Left lung (tissue), 10 donors: ENCODE results near the gene VKORC1L1. TPM values are rescaled to one million over a fixed set of nuclear protein-coding genes. Genes with fewer than 3 reads are reported as not detected.

ENCODE experiments used
- ATAC-seq: fragments of 200-7000 bp; cut with Tn5 transposase; one replicate; pipeline ENCODE4 v1.9.1; 2020; ENCODE audit warnings: moderate library complexity
- DNase-seq, 4 donors: peaks; one replicate each; pipeline ENCODE4 v3.0.0-alpha.2; 2013 to 2020
- H3K27ac ChIP-seq, 2 donors: fragments of 200-600 bp; sonication (generic) in 1 of 2; one replicate each; pipeline versions ENCODE4 v1.5.0 to v1.8.0; 2020 to 2021
- H3K27me3 ChIP-seq, 2 donors: fragments of 200-600 bp; sonication (generic) in 1 of 2; one replicate each; pipeline versions ENCODE4 v1.5.0 to v1.8.0; 2020 to 2021
- H3K36me3 ChIP-seq, 2 donors: fragments of 200-600 bp; sonication (generic) in 1 of 2; one replicate each; pipeline versions ENCODE4 v1.5.0 to v1.8.0; 2020 to 2021
- H3K4me1 ChIP-seq, 2 donors: fragments of 200-600 bp; one replicate each; pipeline ENCODE4 v1.8.0; 2021
- H3K4me3 ChIP-seq, 2 donors: fragments of 200-600 bp; sonication (generic) in 1 of 2; one replicate each; pipeline versions ENCODE4 v1.5.0 to v1.8.0; 2020 to 2021; ENCODE audit warnings: mild to moderate bottlenecking in 1 of 2
- H3K9me3 ChIP-seq, 2 donors: fragments of 200-600 bp; sonication (generic) in 1 of 2; one replicate each; pipeline versions ENCODE4 v1.5.0 to v1.8.0; 2020 to 2021
- intact Hi-C, 2 donors: fragments of 100-400 bp; cut with DNase I; formaldehyde crosslinking; loops; one replicate each; pipeline versions ENCODE4 v1.11.2 to v1.14.2; 2022
- polyA plus RNA-seq, 6 donors: library from polyadenylated mRNA; unstranded; fragments of 120-200 nt; gene quantifications; one replicate each; pipeline ENCODE4 v1.2.1, GENCODE V29; 2013; ENCODE audit not compliant: insufficient read length in 6 of 6
- total RNA-seq, 2 donors: library from RNA; stranded (reverse); fragmentation: NEBNext Ultra II Directional; extraction: Animal tissue kit (Norgen Biotek cat#: 25700); gene quantifications; one replicate each; pipeline ENCODE4 v1.2.1, GENCODE V29; 2021
- TF ChIP-seq, protein P1 (sequence below), 2 donors: fragments of 200-600 bp; sonication (generic) in 1 of 2; IDR thresholded peaks; one replicate each; pipeline versions ENCODE4 v1.5.0 to v1.8.0; 2021; ENCODE audit warnings: antibody characterized with exemption in 2 of 2
- donor health status: DM: no; HTN: yes; CAD: no.
- donor health status: DM: no; HTN: no; CAD: no.

VKORC1L1 gene
- total and polyA plus RNA-seq, 8 donors, result 32.4 to 49.6 (median 37.7) TPM

DNA sequence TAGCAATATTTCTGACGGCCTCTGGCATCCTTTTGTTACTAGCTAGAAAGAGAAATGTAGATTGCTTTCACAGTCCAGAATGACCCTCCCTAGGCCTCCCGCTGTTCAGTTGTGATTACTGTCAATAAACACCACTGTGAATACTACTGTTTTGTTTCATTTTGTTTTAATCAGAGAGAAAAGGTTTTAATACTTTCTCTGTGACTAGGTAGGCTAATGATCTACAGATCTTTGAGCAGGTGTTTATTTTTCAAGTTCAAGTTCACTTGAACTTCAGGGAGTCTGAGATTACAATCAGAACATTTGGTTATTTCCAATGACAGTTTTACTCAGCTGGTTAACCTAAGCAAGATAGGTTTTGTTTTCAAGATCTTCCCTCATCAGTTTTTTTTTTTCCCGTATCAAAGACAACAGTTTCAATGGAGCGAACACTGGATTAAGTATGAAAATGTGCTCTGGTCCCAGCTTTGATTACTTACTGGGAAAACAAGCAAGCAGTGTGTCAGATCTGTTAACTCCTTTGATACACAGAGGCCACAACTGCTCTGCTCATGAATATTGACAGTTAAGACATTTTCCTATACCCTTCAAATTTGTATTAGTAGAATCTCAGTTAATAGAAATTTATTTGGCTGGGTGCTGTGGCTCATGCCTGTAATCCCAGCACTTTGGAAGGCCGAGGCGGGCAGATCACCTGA lies 34.8 kb downstream of the VKORC1L1 start:
- ATAC-seq (peak; percentile 72), DNase-seq (peak in 1 of 4 donors; percentile 22)
- no peaks in the 10 kb centered on the region for H3K4me1 ChIP-seq
- H3K27me3 ChIP-seq, result no peaks in the 10 kb centered on the region
- H3K27ac ChIP-seq, result peak overlapping the region; percentile 4 to 21
- TF ChIP-seq, protein P1, sequence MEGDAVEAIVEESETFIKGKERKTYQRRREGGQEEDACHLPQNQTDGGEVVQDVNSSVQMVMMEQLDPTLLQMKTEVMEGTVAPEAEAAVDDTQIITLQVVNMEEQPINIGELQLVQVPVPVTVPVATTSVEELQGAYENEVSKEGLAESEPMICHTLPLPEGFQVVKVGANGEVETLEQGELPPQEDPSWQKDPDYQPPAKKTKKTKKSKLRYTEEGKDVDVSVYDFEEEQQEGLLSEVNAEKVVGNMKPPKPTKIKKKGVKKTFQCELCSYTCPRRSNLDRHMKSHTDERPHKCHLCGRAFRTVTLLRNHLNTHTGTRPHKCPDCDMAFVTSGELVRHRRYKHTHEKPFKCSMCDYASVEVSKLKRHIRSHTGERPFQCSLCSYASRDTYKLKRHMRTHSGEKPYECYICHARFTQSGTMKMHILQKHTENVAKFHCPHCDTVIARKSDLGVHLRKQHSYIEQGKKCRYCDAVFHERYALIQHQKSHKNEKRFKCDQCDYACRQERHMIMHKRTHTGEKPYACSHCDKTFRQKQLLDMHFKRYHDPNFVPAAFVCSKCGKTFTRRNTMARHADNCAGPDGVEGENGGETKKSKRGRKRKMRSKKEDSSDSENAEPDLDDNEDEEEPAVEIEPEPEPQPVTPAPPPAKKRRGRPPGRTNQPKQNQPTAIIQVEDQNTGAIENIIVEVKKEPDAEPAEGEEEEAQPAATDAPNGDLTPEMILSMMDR (IDR thresholded peaks at IDR 0.05), result no peak
- no peak overlapping the region for H3K4me3 ChIP-seq
- peaks cover 0 to 8% of the 10 kb centered on the region in 2 donors for H3K9me3 ChIP-seq
- intact Hi-C loops, result no loop called here
- H3K36me3 ChIP-seq, result no peaks in the 10 kb centered on the region

DNA sequence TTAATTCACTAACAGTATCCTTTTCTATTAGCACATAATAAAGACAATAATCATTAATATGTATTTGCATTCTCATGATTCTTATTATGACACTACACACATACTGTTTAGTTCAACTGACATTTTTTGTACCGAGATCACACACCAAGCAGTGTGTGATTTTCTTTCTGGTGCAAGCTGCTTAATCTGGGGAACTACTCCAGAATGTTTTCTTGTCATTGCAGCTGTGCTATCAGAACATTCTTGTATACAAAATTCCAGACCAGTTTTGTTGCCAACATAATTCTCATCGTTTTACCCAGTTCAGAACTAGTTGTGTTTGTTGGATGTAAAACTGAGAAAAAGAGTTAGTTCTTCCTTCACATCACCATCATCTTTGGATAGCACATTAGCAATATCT lies 37.4 kb downstream of the VKORC1L1 start:
- Histone ChIP-seq H3K27ac (no peak overlapping the region), H3K4me3 (no peak overlapping the region), H3K36me3 (no peaks in the 10 kb centered on the region), H3K4me1 (no peaks in the 10 kb centered on the region), H3K9me3 (no peaks in the 10 kb centered on the region), H3K27me3 (no peaks in the 10 kb centered on the region)
- intact Hi-C loops, result no loop called here
- ATAC-seq (no peak), DNase-seq (peak in 2 of 4 donors; percentile 41 to 45)
- TF ChIP-seq, protein P1 (IDR thresholded peaks at IDR 0.05), result no peak

DNA sequence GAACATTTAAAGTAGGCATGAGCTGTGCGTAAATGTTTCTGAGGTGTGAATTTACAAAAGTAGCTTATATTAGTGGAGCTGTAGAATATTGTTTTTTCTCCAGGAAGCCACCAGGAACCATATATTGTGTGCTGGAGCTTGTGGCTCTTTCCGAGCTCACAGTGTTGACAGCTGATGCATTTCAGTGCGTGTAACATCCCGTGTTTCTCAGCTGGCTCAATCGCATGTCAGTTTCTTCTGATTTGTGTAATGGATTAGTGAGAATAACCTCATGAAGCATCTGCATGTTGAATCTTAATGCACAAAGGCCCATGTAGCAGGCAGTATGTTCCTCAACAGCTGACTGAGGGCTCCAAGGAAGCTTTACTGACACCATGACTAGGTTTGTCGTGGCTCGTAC lies 39.4 kb downstream of the VKORC1L1 start:
- no peak for ATAC-seq
- Histone ChIP-seq H3K9me3 (no peaks in the 10 kb centered on the region), H3K4me3 (no peak overlapping the region), H3K27ac (no peak overlapping the region), H3K27me3 (no peaks in the 10 kb centered on the region), H3K4me1 (no peaks in the 10 kb centered on the region), H3K36me3 (no peaks in the 10 kb centered on the region)
- DNase-seq, result no peak
- intact Hi-C loops, result no loop called here
- TF ChIP-seq, protein P1 (IDR thresholded peaks at IDR 0.05), result no peak

DNA sequence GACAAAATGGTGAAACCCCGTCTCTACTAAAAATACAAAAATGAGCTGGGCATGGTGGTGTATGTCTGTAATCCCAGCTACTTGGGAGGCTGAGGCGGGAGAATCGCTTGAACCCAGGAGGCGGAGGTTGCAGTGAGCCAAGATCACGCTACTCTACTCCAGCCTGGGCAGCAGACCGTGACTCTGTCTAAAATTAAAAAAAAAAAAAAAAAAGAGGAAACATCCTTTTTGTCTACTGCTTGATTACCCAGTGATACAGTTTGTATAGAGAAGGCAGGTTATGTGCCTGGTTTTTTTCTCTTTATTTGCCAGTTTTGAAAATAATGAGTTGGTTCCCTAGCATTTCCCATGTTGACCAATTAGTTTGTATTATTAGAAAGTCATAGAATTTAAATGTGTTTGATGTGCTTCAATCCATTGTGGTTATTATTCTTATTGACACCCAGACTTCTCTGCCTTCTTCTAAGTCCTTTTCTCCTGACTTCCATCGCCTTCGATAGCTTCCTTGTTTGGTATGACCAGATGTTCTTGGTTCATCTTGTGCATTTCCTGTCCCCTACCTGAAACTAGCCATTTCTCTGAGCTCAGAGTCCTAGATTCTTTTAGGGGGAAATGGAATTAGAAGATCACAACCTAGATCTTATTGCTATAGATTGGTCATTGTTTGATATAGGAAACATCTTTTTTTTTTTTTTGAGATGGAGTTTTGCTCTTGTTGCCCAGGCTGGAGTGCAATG lies 43.2 kb downstream of the VKORC1L1 start:
- H3K9me3 ChIP-seq, result no peaks in the 10 kb centered on the region
- no peaks in the 10 kb centered on the region for H3K4me1 ChIP-seq
- no peaks in the 10 kb centered on the region for H3K27me3 ChIP-seq
- H3K27ac ChIP-seq, result no peak overlapping the region
- no peak overlapping the region for H3K4me3 ChIP-seq
- TF ChIP-seq, protein P1 (IDR thresholded peaks at IDR 0.05), result no peak
- no peaks in the 10 kb centered on the region for H3K36me3 ChIP-seq
- no peak for ATAC-seq
- intact Hi-C loops, result no loop called here
- no peak for DNase-seq

DNA sequence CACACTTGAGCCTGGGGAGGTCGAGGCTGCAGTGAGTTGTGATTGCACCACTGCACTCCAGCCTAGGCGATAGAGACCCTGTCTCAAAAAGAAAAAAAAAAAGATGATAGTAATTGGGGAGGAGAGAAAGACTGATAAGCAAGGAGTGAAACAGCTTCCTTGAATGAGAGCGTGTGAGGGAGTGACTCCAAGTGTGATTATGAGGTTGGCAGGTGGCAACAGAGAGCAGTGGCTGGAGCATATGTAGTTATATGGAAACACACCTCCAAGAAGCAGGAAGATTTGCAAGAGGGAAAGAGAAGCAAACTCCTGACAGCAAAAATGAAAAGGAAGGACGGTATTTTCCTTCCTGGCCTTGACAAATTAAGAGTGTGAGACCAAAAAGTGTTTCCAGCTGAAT lies 50.4 kb downstream of the VKORC1L1 start:
- ATAC-seq (no peak), DNase-seq (no peak)
- Histone ChIP-seq H3K27ac (no peak overlapping the region), H3K27me3 (no peaks in the 10 kb centered on the region), H3K4me3 (no peak overlapping the region), H3K4me1 (no peaks in the 10 kb centered on the region), H3K9me3 (no peaks in the 10 kb centered on the region), H3K36me3 (no peaks in the 10 kb centered on the region)
- TF ChIP-seq, protein P1 (IDR thresholded peaks at IDR 0.05), result no peak
- intact Hi-C loops, result no loop called here
